Endothelial cell of hepatic sinusoid (primary cell): ENCODE results near the gene NXF1.
"Not testable (repeated sequence)": the region's sequence is repeated elsewhere in the genome, so short reads cannot be mapped to it uniquely, and the experiment has no call there.

ENCODE experiments used
- in situ Hi-C: cut with HindIII; loops from 2 replicates; pipeline ENCODE4 v1.10.0; 2017; ENCODE audit warnings: low sequenced_read_pairs

NXF1 gene

GRCh38 chr11:62832336-62833234, 27.3 kb upstream of the NXF1 start, which contains the start of gene TEX54:
Gene TEX54 (minus strand): TSS chr11:62832841.
- in situ Hi-C loops, result no loop called here

GRCh38 chr11:62831520-62832335, 26.5 kb upstream of the NXF1 start, which contains the start of gene STX5:
Gene STX5 (minus strand): TSS chr11:62832051. CDS start chr11:62831243, 808 bp downstream.
- in situ Hi-C loops, result no loop called here

- in situ Hi-C loops, result no loop called here
Observed at GRCh38 chr11:62830904-62831519, 25.8 kb upstream of the NXF1 start.

GRCh38 chr11:62828130-62828529, 22.9 kb upstream of the NXF1 start:
- in situ Hi-C loops, result not testable (repeated sequence)

- in situ Hi-C loops, result no loop called here
Observed at GRCh38 chr11:62823677-62824076, 18.4 kb upstream of the NXF1 start.

- in situ Hi-C loops, result no loop called here
Observed at GRCh38 chr11:62817129-62817528, 11.9 kb upstream of the NXF1 start.

- in situ Hi-C loops, result no loop called here
Observed at GRCh38 chr11:62816557-62816956, 11.3 kb upstream of the NXF1 start.

- in situ Hi-C loops, result no loop called here
Observed at GRCh38 chr11:62811659-62812058, 6.4 kb upstream of the NXF1 start.

GRCh38 chr11:62810748-62811147, 5.5 kb upstream of the NXF1 start:
- in situ Hi-C loops, result no loop called here

GRCh38 chr11:62806611-62807121, 1.4 kb upstream of the NXF1 start:
- in situ Hi-C loops, result no loop called here

GRCh38 chr11:62805961-62806441, 761 bp upstream of the NXF1 start:
- in situ Hi-C loops, result no loop called here

- in situ Hi-C loops, result no loop called here
Observed at GRCh38 chr11:62804310-62805075, 747 bp downstream of the NXF1 start.

- in situ Hi-C loops, result no loop called here
Observed at GRCh38 chr11:62801071-62801470, 4.2 kb downstream of the NXF1 start.

GRCh38 chr11:62799486-62799885, 5.8 kb downstream of the NXF1 start:
- in situ Hi-C loops, result loop anchor here (5.0 kb wide), 1 partner anchor 38 kb away; the partner anchor contains the start of gene WDR74

- in situ Hi-C loops, result loop anchor here (5.0 kb wide), 1 partner anchor 41 kb away; the partner anchor contains the start of gene WDR74
Observed at GRCh38 chr11:62796281-62796680, 9.0 kb downstream of the NXF1 start.

- in situ Hi-C loops, result no loop called here
Observed at GRCh38 chr11:62794201-62794775, 11.0 kb downstream of the NXF1 start.

- in situ Hi-C loops, result no loop called here
Observed at GRCh38 chr11:62792202-62792575, 13.1 kb downstream of the NXF1 start.

- in situ Hi-C loops, result no loop called here
Observed at GRCh38 chr11:62791501-62792201, 13.6 kb downstream of the NXF1 start, which contains the start of gene TMEM223. Gene TMEM223 (minus strand): TSS chr11:62792006. CDS start chr11:62791994, 12 bp downstream.

GRCh38 chr11:62789576-62789975, 15.7 kb downstream of the NXF1 start:
- in situ Hi-C loops, result no loop called here
